K562 (cell line): ENCODE measurements around the gene MBNL2. TPM values are rescaled to one million over a fixed set of nuclear protein-coding genes. Genes with fewer than 3 reads are reported as not detected.

Experiments
- ATAC-seq: fragments of 200-7000 bp; cut with Tn5 transposase; 3 replicates; pipeline ENCODE4 v1.9.1; 2020; ENCODE audit warnings: moderate library complexity
- BruUV-seq: library from RNA; stranded (reverse); fragments of 400-500 nt; replicated peaks from 2 replicates; lab custom pipeline; 2021; lab: Mats Ljungman, UMichigan
- CTCF ChIA-PET: fragments of 300-600 bp; formaldehyde crosslinking; extraction: SDS; loops from one replicate; lab custom pipeline; 2021; ENCODE audit warnings: low intra/inter-chr PET ratio; lab: Yijun Ruan, JAX
- POLR2A ChIA-PET: fragments of 300-600, 350-650 bp; sonication (Branson Sonifier 250); formaldehyde crosslinking; extraction: SDS; loops from one replicate; lab custom pipeline; 2021; ENCODE audit warnings: antibody characterized with exemption, inconsistent platforms; lab: Yijun Ruan, JAX
- DNase-seq, 4 experiments: peaks; one replicate each; pipeline versions ENCODE4 v3.0.0 to v3.0.0-alpha.2; 2011 to 2018; ENCODE audit warnings: low spot score in 3 of 4, mixed read lengths in 3 of 4; ENCODE audit errors: extremely low read depth in 1 of 4
- FAIRE-seq: peaks from 2 replicates; lab custom pipeline; 2011; peaks lifted over from hg19 to GRCh38; lab: Jason Lieb, UNC
- H2AFZ ChIP-seq: 2 replicates; pipeline ENCODE4 v1.6.0; 2011; ENCODE audit warnings: low read depth, low read length, control low read depth, inconsistent platforms
- H3K27ac ChIP-seq: fragments of 200-600 bp; 3 replicates; pipeline ENCODE4 v1.8.0; 2011; ENCODE audit warnings: low read depth, mild to moderate bottlenecking, control low read depth, inconsistent platforms, low read length, moderate library complexity, mixed read lengths; ENCODE audit errors: extremely low read depth
- H3K27me3 ChIP-seq, 2 experiments: fragments of 300-600 bp in 1 of 2; 2 replicates in 1 of 2; 3 replicates in 1 of 2; pipeline versions ENCODE4 v1.6.0 to v1.8.0; 2011; ENCODE audit warnings: inconsistent platforms in 2 of 2, low read length in 2 of 2, mild to moderate bottlenecking in 1 of 2, mixed read lengths in 1 of 2, moderate library complexity in 1 of 2; ENCODE audit not compliant: control insufficient read depth in 2 of 2, insufficient read depth in 2 of 2
- H3K36me3 ChIP-seq: fragments of 300-600 bp; 3 replicates; pipeline ENCODE4 v1.8.0; 2011; ENCODE audit warnings: mild to moderate bottlenecking, low read length, inconsistent platforms; ENCODE audit not compliant: control insufficient read depth, insufficient read depth
- H3K4me1 ChIP-seq, 2 experiments: fragments of 200-600 bp in 1 of 2; replicated peaks in 1 of 2; 2 replicates in 1 of 2; 3 replicates in 1 of 2; pipeline versions ENCODE4 v1.5.1 to v1.8.0; 2011; ENCODE audit warnings: inconsistent platforms in 2 of 2, low read length in 2 of 2, mild to moderate bottlenecking in 1 of 2, mixed read lengths in 1 of 2, moderate library complexity in 1 of 2; ENCODE audit not compliant: control insufficient read depth in 2 of 2, insufficient read depth in 2 of 2
- H3K4me2 ChIP-seq: 2 replicates; pipeline ENCODE4 v1.6.1; 2011; ENCODE audit warnings: low read length, control low read depth, inconsistent platforms, mixed read lengths; ENCODE audit not compliant: insufficient read depth
- H3K4me3 ChIP-seq: fragments of 200-600 bp; sonication (generic), shearing (Covaris generic); 2 replicates; pipeline ENCODE4 v1.5.1; 2016; ENCODE audit warnings: control low read depth, inconsistent platforms
- H3K79me2 ChIP-seq: fragments of 200-600 bp; 3 replicates; pipeline ENCODE4 v1.8.0; 2011; ENCODE audit warnings: low read length, inconsistent platforms; ENCODE audit not compliant: control insufficient read depth, insufficient read depth
- H3K9ac ChIP-seq, 2 experiments: 2 replicates each; pipeline versions ENCODE4 v1.6.0 to v1.6.1; 2011; ENCODE audit warnings: low read depth in 2 of 2, low read length in 2 of 2, control low read depth in 1 of 2, inconsistent platforms in 1 of 2, mild to moderate bottlenecking in 1 of 2, mixed read lengths in 1 of 2; ENCODE audit not compliant: insufficient read depth in 1 of 2
- H3K9me1 ChIP-seq: one replicate; pipeline ENCODE4 v1.6.0; 2011; ENCODE audit warnings: inconsistent platforms, mild to moderate bottlenecking, low read length, moderate library complexity; ENCODE audit not compliant: control insufficient read depth, insufficient read depth
- H3K9me3 ChIP-seq: replicated peaks from 2 replicates; pipeline ENCODE4 v1.5.1; 2011; ENCODE audit warnings: low read depth, low read length, inconsistent platforms; ENCODE audit not compliant: control insufficient read depth, insufficient read depth
- H4K20me1 ChIP-seq: replicated peaks from 2 replicates; pipeline ENCODE4 v1.6.1; 2011; ENCODE audit warnings: low read length, inconsistent platforms, mixed read lengths; ENCODE audit not compliant: control insufficient read depth, insufficient read depth
- CTBP1 ChIP-seq: fragments of 450-650 bp; IDR thresholded peaks from 2 replicates; pipeline ENCODE4 v1.6.1; 2016; ENCODE audit warnings: borderline replicate concordance
- E2F5 ChIP-seq: sonication (generic); formaldehyde crosslinking; IDR thresholded peaks from 2 replicates; pipeline ENCODE4 v1.8.0; 2022; ENCODE audit warnings: mild to moderate bottlenecking, missing genetic modification reagents
- KHSRP ChIP-seq: fragments of 450-650 bp; IDR thresholded peaks from 2 replicates; pipeline ENCODE4 v1.6.1; 2017
- POLR2A ChIP-seq: fragments of 450-650 bp; conservative IDR thresholded peaks from 2 replicates; pipeline ENCODE4 v1.6.1; 2016
- POLR3G ChIP-seq: IDR thresholded peaks from 2 replicates; pipeline ENCODE4 v1.6.1; 2011; ENCODE audit not compliant: insufficient read length, insufficient replicate concordance; ENCODE audit errors: extremely low read depth
- ZBTB17 ChIP-seq: fragments of 450-650 bp; formaldehyde crosslinking; IDR thresholded peaks from 2 replicates; pipeline ENCODE4 v1.4.0; 2020; ENCODE audit warnings: mild to moderate bottlenecking
- ZC3H11A ChIP-seq: IDR thresholded peaks from 2 replicates; pipeline ENCODE4 v1.6.1; 2012; ENCODE audit warnings: low read depth, low read length, improper control_type of control experiment
- ZNF224 ChIP-seq: sonication (generic); formaldehyde crosslinking; IDR thresholded peaks from 2 replicates; pipeline ENCODE4 v1.8.0; 2022; ENCODE audit warnings: mild to moderate bottlenecking, missing genetic modification reagents
- ZNF263 ChIP-seq: sonication (generic); formaldehyde crosslinking; IDR thresholded peaks from 2 replicates; pipeline ENCODE4 v1.8.0; 2022; ENCODE audit warnings: mild to moderate bottlenecking, missing genetic modification reagents, borderline replicate concordance
- ZNF3 ChIP-seq: fragments of 250-450 bp; sonication (Bioruptor Pico); IDR thresholded peaks from 2 replicates; pipeline ENCODE4 v1.5.0; 2021; ENCODE audit warnings: mild to moderate bottlenecking, moderate library complexity
- ZSCAN32 ChIP-seq: fragments of 450-650 bp; formaldehyde crosslinking; IDR thresholded peaks from 2 replicates; pipeline ENCODE4 v1.4.0; 2020; ENCODE audit warnings: mild to moderate bottlenecking, moderate library complexity
- WGBS: fragments of 100-300 bp; shearing (Covaris generic); methylation state at CpG from one replicate; pipeline ENCODE4 v1.1.6; 2016; ENCODE audit warnings: low coverage, mixed read lengths; ENCODE audit not compliant: insufficient coverage; ENCODE audit errors: missing lambda C conversion rate; 5-methylcytosine and 5-hydroxymethylcytosine counted together
- in situ Hi-C: fragments of 300-500 bp; cut with MboI; formaldehyde crosslinking; loops from 4 replicates; pipeline ENCODE4 v1.15.0; 2018; ENCODE audit warnings: inconsistent platforms, mixed read lengths
- intact Hi-C: fragments of 100-400 bp; cut with micrococcal nuclease; formaldehyde crosslinking; loops from 2 replicates; pipeline ENCODE4 v1.14.2; 2022
- polyA plus RNA-seq, 8 experiments: library from polyadenylated mRNA; depleted of rRNA in 4 of 8; stranded (reverse) in 5 of 8; unstranded in 3 of 8; fragments of >200 nt; fragmentation: Nextera tagmentation in 2 of 8; fragmentation: Illumina TruSeq in 1 of 8; extraction: Ambion mirVana in 2 of 8; extraction: Trizol in 1 of 8; gene quantifications; 2 replicates each; pipeline versions ENCODE4 v1.2.1 to v1.2.3, GENCODE V29; 2011 to 2014; ENCODE audit warnings: inconsistent platforms in 1 of 8, missing spikeins in 1 of 8
- total RNA-seq, 7 experiments: library from RNA; depleted of rRNA in 6 of 7; stranded (reverse); fragments of >200 nt in 6 of 7; fragmentation: Illumina TruSeq in 2 of 7; extraction: Trizol in 2 of 7; gene quantifications; 2 replicates each; pipeline versions ENCODE4 v1.2.1 to v1.2.3, GENCODE V29; 2011 to 2021; ENCODE audit warnings: low replicate concordance in 1 of 7

Gene MBNL2
- total and polyA plus RNA-seq, 9 of the 15 experiments (the other 6 are each of a cell fraction or from before 2014, with no cell fraction given) = 7.0 to 24.8 (median 13.8) TPM

- Histone ChIP-seq H3K36me3 (peaks cover 18% of the 10 kb centered on the region; the same call in 1 of the 3 replicates), H3K27me3 (no peaks in the 10 kb centered on the region), H3K4me3 (no peak overlapping the region), H3K79me2 (no peaks in the 10 kb centered on the region), H3K27ac (no peak overlapping the region), H3K9me3 (no peaks in the 10 kb centered on the region), H2AFZ (no peak overlapping the region), H3K4me1 (no peaks in the 10 kb centered on the region), H3K9me1 (no peaks in the 10 kb centered on the region), H3K9ac (no peak overlapping the region), H4K20me1 (no peaks in the 10 kb centered on the region), H3K4me2 (no peak overlapping the region)
- FAIRE-seq (no peak), DNase-seq (no peak), ATAC-seq (no peak)
- intact Hi-C loops = loop anchor here (10.0 kb wide), 1 partner anchor 195 kb away; no protein-coding TSS in a partner anchor
- no TSS peak for BruUV-seq
- TF ChIP-seq E2F5 (CRISPR knock-in tag) (no peak), POLR2A (no peak), KHSRP (no peak), ZBTB17 (CRISPR knock-in tag) (no peak), ZNF3 (no peak), ZNF224 (no peak), ZNF263 (CRISPR knock-in tag) (no peak), POLR3G (no peak), CTBP1 (no peak), ZC3H11A (no peak), ZSCAN32 (CRISPR knock-in tag) (no peak)
- in situ Hi-C loops = no loop called here
- 86% methylated on average over 4 of the region's 4 CpGs for WGBS
- ChIA-PET CTCF (interaction anchor here (0.7 kb wide), 1 partner anchor 39 kb away, joined by 3 read pairs; no protein-coding TSS in a partner anchor), POLR2A (interaction anchor here (1.4 kb wide), 1 partner anchor 10 kb away, joined by 4 read pairs; no protein-coding TSS in a partner anchor)
Measured at GRCh38 chr13:97369261-97369893, 147.2 kb downstream of the MBNL2 start.
